Stomach (tissue), 9 donors: Measurements from ENCODE around the gene SPATS2. TPM values are rescaled to one million over a fixed set of nuclear protein-coding genes. Genes with fewer than 3 reads are reported as not detected.
A peak's percentile ranks its signal among the peaks of the same experiment; 100 is the strongest.

Experiments
- DNase-seq, 2 donors: peaks; one replicate each; pipeline versions ENCODE4 v3.0.0 to v3.0.0-alpha.2; 2013 to 2019
- H3K27ac ChIP-seq, 5 donors: fragments of 200-600 bp in 4 of 5; sonication (generic) in 4 of 5; one replicate each; pipeline ENCODE4 v1.5.1; 2013 to 2019; ENCODE audit warnings: mild to moderate bottlenecking in 1 of 5, moderate library complexity in 1 of 5
- H3K27me3 ChIP-seq, 3 donors: fragments of 200-600 bp; sonication (generic); one replicate each; pipeline ENCODE4 v1.5.1; 2017 to 2019; ENCODE audit warnings: mixed run types in 1 of 3
- H3K36me3 ChIP-seq, 4 donors: fragments of 200-600 bp; sonication (generic); 1 replicate in 3 of 4; 2 replicates in 1 of 4; pipeline ENCODE4 v1.5.1; 2016 to 2019
- H3K4me1 ChIP-seq, 4 donors: fragments of 200-600 bp; sonication (generic); one replicate each; pipeline ENCODE4 v1.5.1; 2016 to 2019
- H3K4me3 ChIP-seq, 4 donors: fragments of 200-600 bp; sonication (generic) in 3 of 4; one replicate each; pipeline ENCODE4 v1.5.1; 2016 to 2019; ENCODE audit warnings: mild to moderate bottlenecking in 1 of 4
- H3K9me3 ChIP-seq, 4 donors: fragments of 200-600 bp; sonication (generic); one replicate each; pipeline ENCODE4 v1.5.1; 2016 to 2019
- CTCF ChIP-seq, 7 experiments: fragments of 450-650 bp in 4 of 7; fragments of 200-600 bp in 3 of 7; sonication (generic) in 3 of 7; IDR thresholded peaks; one replicate each; pipeline ENCODE4 v1.5.1; 2016 to 2019; ENCODE audit warnings: antibody characterized with exemption in 7 of 7, control low read depth in 2 of 7, mild to moderate bottlenecking in 1 of 7
- EP300 ChIP-seq: sonication (generic); formaldehyde crosslinking; IDR thresholded peaks from one replicate; pipeline ENCODE4 v1.6.1; 2017; ENCODE audit warnings: antibody characterized with exemption
- POLR2A ChIP-seq, 4 donors: fragments of 450-650 bp; IDR thresholded peaks; one replicate each; pipeline ENCODE4 v1.6.1; 2016; ENCODE audit warnings: antibody characterized with exemption in 4 of 4, control low read depth in 2 of 4, mild to moderate bottlenecking in 1 of 4, moderate library complexity in 1 of 4
- POLR2AphosphoS5 ChIP-seq, 3 donors: sonication (generic); formaldehyde crosslinking; IDR thresholded peaks; one replicate each; pipeline ENCODE4 v1.6.1; 2016; ENCODE audit warnings: antibody characterized with exemption in 3 of 3
- WGBS, 5 donors: extraction: QIAGEN DNeasy Blood & Tissue Kit in 3 of 5; methylation state at CpG; one replicate each; pipeline versions ENCODE4 v1.1.5 to v1.1.7; 2013 to 2018; 5-methylcytosine and 5-hydroxymethylcytosine counted together
- intact Hi-C: fragments of 100-400 bp; cut with DNase I; formaldehyde crosslinking; loops from one replicate; pipeline ENCODE4 v1.15.1; 2023; ENCODE audit warnings: low total_unique reads
- polyA plus RNA-seq, 3 donors: library from polyadenylated mRNA; stranded (reverse); fragments of 200-250 nt; gene quantifications; one replicate each; pipeline ENCODE4 v1.2.3, GENCODE V29; 2013
- total RNA-seq, 5 donors: library from RNA; depleted of rRNA; stranded (reverse); fragments of >200 nt; gene quantifications; one replicate each; pipeline versions ENCODE4 v1.1.0 to v1.2.3, GENCODE V29; 2014 to 2016
- donor health status: healthy with polysubstance abuse.
- donor health status: Bipolar disorder and iron deficiency.
- donor health status: healthy.

The SPATS2 gene
- total and polyA plus RNA-seq, 8 donors: 8.0 to 194 (median 17.8) TPM

- no peak overlapping the region for H3K27ac ChIP-seq
- peak in 1 of 2 donors; percentile 7 for DNase-seq
- H3K9me3 ChIP-seq: no peaks in the 10 kb centered on the region
- 77 to 87% (median 83%) methylated on average over 7 of the region's 7 CpGs for WGBS, 5 donors
- no peak overlapping the region for H3K4me3 ChIP-seq
- intact Hi-C loops: loop anchor here (5.0 kb wide), 1 partner anchor 158 kb away; no protein-coding TSS in a partner anchor
- H3K36me3 ChIP-seq: no peaks in the 10 kb centered on the region
- no peak for TF ChIP-seq CTCF (IDR thresholded peaks at IDR 0.05)
- TF ChIP-seq EP300: no peak
- no peak for TF ChIP-seq POLR2A (IDR thresholded peaks at IDR 0.05)
- TF ChIP-seq POLR2AphosphoS5 (IDR thresholded peaks at IDR 0.05): no peak
- peaks cover 0 to 10% (median 0%) of the 10 kb centered on the region in 3 donors for H3K27me3 ChIP-seq
- H3K4me1 ChIP-seq: peaks cover 0 to 6% (median 5%) of the 10 kb centered on the region in 4 donors
These were observed 7.6 kb upstream of the SPATS2 start for GRCh38 chr12:49359671-49360070.

GRCh38 chr12:49362077-49362476 is 5.2 kb upstream of the SPATS2 start:
- intact Hi-C loops: loop anchor here (5.0 kb wide), 1 partner anchor 155 kb away; no protein-coding TSS in a partner anchor
- no peak for DNase-seq
- H3K27me3 ChIP-seq: peaks cover 0 to 4% (median 0%) of the 10 kb centered on the region in 3 donors
- H3K9me3 ChIP-seq: no peaks in the 10 kb centered on the region
- 86 to 100% (median 97%) methylated on average over 1 of the region's 1 CpG for WGBS, 5 donors
- no peak overlapping the region for H3K4me3 ChIP-seq
- no peak for TF ChIP-seq POLR2AphosphoS5 (IDR thresholded peaks at IDR 0.05)
- TF ChIP-seq CTCF (IDR thresholded peaks at IDR 0.05): no peak
- no peak for TF ChIP-seq EP300
- H3K36me3 ChIP-seq: no peaks in the 10 kb centered on the region
- H3K27ac ChIP-seq: no peak overlapping the region
- H3K4me1 ChIP-seq: peaks cover 8 to 20% (median 14%) of the 10 kb centered on the region in 4 donors

GRCh38 chr12:49364989-49365388 is 2.3 kb upstream of the SPATS2 start:
- Histone ChIP-seq H3K4me1 (peaks cover 22 to 37% (median 27%) of the 10 kb centered on the region in 4 donors), H3K4me3 (no peak overlapping the region), H3K9me3 (no peaks in the 10 kb centered on the region), H3K27me3 (peaks cover 0 to 4% (median 0%) of the 10 kb centered on the region in 3 donors), H3K27ac (no peak overlapping the region), H3K36me3 (no peaks in the 10 kb centered on the region)
- intact Hi-C loops: loop anchor here (5.0 kb wide), 1 partner anchor 152 kb away; no protein-coding TSS in a partner anchor
- 86 to 100% (median 91%) methylated on average over 1 of the region's 1 CpG for WGBS, 5 donors
- DNase-seq: no peak
- TF ChIP-seq POLR2A (IDR thresholded peaks at IDR 0.05) (no peak), EP300 (no peak), POLR2AphosphoS5 (IDR thresholded peaks at IDR 0.05) (no peak), CTCF (IDR thresholded peaks at IDR 0.05) (no peak)

- TF ChIP-seq POLR2AphosphoS5 (IDR thresholded peaks at IDR 0.05) (no peak), CTCF (IDR thresholded peaks at IDR 0.05) (no peak), EP300 (no peak), POLR2A (IDR thresholded peaks at IDR 0.05) (no peak)
- peak overlapping the region in 1 of 5 donors; percentile 97 for H3K27ac ChIP-seq
- H3K27me3 ChIP-seq: no peaks in the 10 kb centered on the region
- intact Hi-C loops: no loop called here
- peak overlapping the region in 1 of 4 donors; percentile 70 for H3K4me3 ChIP-seq
- H3K36me3 ChIP-seq: no peaks in the 10 kb centered on the region
- 73 to 85% (median 75%) methylated on average over 5 of the region's 5 CpGs for WGBS, 5 donors
- no peaks in the 10 kb centered on the region for H3K9me3 ChIP-seq
- DNase-seq: no peak
- peaks cover 22 to 40% (median 29%) of the 10 kb centered on the region in 4 donors for H3K4me1 ChIP-seq
These were observed 1.7 kb upstream of the SPATS2 start for GRCh38 chr12:49365542-49365941.
